Endothelial cell of umbilical vein (primary cell): ENCODE measurements around the gene PRSS22. TPM values are rescaled to one million over a fixed set of nuclear protein-coding genes. Genes with fewer than 3 reads are reported as not detected.

Experiments
- BruUV-seq: library from RNA; stranded (reverse); fragments of 400-500 nt; replicated peaks from 2 replicates; lab custom pipeline; 2021; lab: Mats Ljungman, UMichigan
- CTCF ChIA-PET: fragments of 300-600, 350-600 bp; sonication (Branson Sonifier 250); formaldehyde crosslinking; loops from one replicate; lab custom pipeline; 2021; ENCODE audit warnings: antibody characterized with exemption, inconsistent platforms; lab: Charles Lee
- POLR2A ChIA-PET: fragments of 300-600, 350-600 bp; sonication (Branson Sonifier 250); formaldehyde crosslinking; loops from one replicate; lab custom pipeline; 2021; ENCODE audit warnings: antibody characterized with exemption, inconsistent platforms; lab: Charles Lee
- DNase-seq: peaks from one replicate; pipeline ENCODE4 v3.0.0-alpha.2; 2011; ENCODE audit warnings: low read depth, low spot score
- FAIRE-seq: peaks from 2 replicates; lab custom pipeline; 2011; peaks lifted over from hg19 to GRCh38; lab: Jason Lieb, UNC
- H2AFZ ChIP-seq: 2 replicates; pipeline ENCODE4 v1.6.0; 2012; ENCODE audit warnings: low read depth, low read length, control low read depth, inconsistent platforms
- H3K27ac ChIP-seq: 2 replicates; pipeline ENCODE4 v1.5.1; 2011; ENCODE audit warnings: low read depth, mild to moderate bottlenecking, control low read depth, low read length, moderate library complexity; ENCODE audit not compliant: insufficient read depth
- H3K27me3 ChIP-seq, 2 experiments: 2 replicates each; pipeline versions ENCODE4 v1.6.0 to v1.6.1; 2011; ENCODE audit warnings: low read length in 2 of 2, mixed read lengths in 1 of 2; ENCODE audit not compliant: control insufficient read depth in 2 of 2, insufficient read depth in 2 of 2
- H3K36me3 ChIP-seq, 2 experiments: 2 replicates in 1 of 2; 3 replicates in 1 of 2; pipeline ENCODE4 v1.5.1; 2011; ENCODE audit warnings: low read length in 2 of 2, mild to moderate bottlenecking in 1 of 2, moderate library complexity in 1 of 2; ENCODE audit not compliant: control insufficient read depth in 2 of 2, insufficient read depth in 2 of 2; ENCODE audit errors: extremely low read depth in 1 of 2
- H3K4me1 ChIP-seq: 3 replicates; pipeline ENCODE4 v1.5.1; 2011; ENCODE audit warnings: mild to moderate bottlenecking, low read length; ENCODE audit not compliant: control insufficient read depth, insufficient read depth; ENCODE audit errors: extremely low read depth
- H3K4me2 ChIP-seq: 2 replicates; pipeline ENCODE4 v1.6.1; 2011; ENCODE audit warnings: low read length, control low read depth, mixed read lengths; ENCODE audit not compliant: insufficient read depth
- H3K4me3 ChIP-seq, 3 experiments: fragments of 200-600 bp in 1 of 3; sonication (generic), shearing (Covaris generic) in 1 of 3; replicated peaks in 1 of 3; 2 replicates each; pipeline ENCODE4 v1.5.1; 2011 to 2016; ENCODE audit warnings: control low read depth in 3 of 3, low read length in 3 of 3, mild to moderate bottlenecking in 2 of 3, inconsistent platforms in 1 of 3, low read depth in 1 of 3, moderate library complexity in 1 of 3; ENCODE audit not compliant: insufficient read depth in 1 of 3
- H3K79me2 ChIP-seq: 2 replicates; pipeline ENCODE4 v1.6.0; 2012; ENCODE audit warnings: low read length, inconsistent platforms; ENCODE audit not compliant: control insufficient read depth, insufficient read depth
- H3K9ac ChIP-seq: replicated peaks from 2 replicates; pipeline ENCODE3; 2011; ENCODE audit warnings: low read length, control low read depth; ENCODE audit not compliant: insufficient read depth; ENCODE audit errors: extremely low read depth
- H3K9me1 ChIP-seq: replicated peaks from 3 replicates; pipeline ENCODE4 v1.6.0; 2011; ENCODE audit warnings: mild to moderate bottlenecking, low read length; ENCODE audit not compliant: control insufficient read depth, insufficient read depth; ENCODE audit errors: extremely low read depth
- H3K9me3 ChIP-seq: replicated peaks from 2 replicates; pipeline ENCODE4 v1.5.1; 2012; ENCODE audit warnings: low read length, inconsistent platforms; ENCODE audit not compliant: control insufficient read depth, insufficient read depth
- H4K20me1 ChIP-seq: replicated peaks from 2 replicates; pipeline ENCODE3; 2011; ENCODE audit warnings: mild to moderate bottlenecking, low read length; ENCODE audit not compliant: control insufficient read depth, insufficient read depth; ENCODE audit errors: extremely low read depth
- CTCF ChIP-seq, 2 donors: IDR thresholded peaks; 1 replicate in 1 of 2; 2 replicates in 1 of 2; pipeline ENCODE4 v1.5.1; 2011; ENCODE audit warnings: low read length in 2 of 2, mild to moderate bottlenecking in 2 of 2, moderate library complexity in 2 of 2, control low read depth in 1 of 2, inconsistent platforms in 1 of 2, low read depth in 1 of 2; ENCODE audit not compliant: insufficient read depth in 1 of 2; ENCODE audit errors: extremely low read depth in 1 of 2
- EZH2 ChIP-seq: IDR thresholded peaks from 2 replicates; pipeline ENCODE4 v1.6.1; 2012; ENCODE audit warnings: borderline replicate concordance, low read depth, mild to moderate bottlenecking, moderate library complexity, low read length, inconsistent platforms; ENCODE audit not compliant: severe bottlenecking
- FOS ChIP-seq: IDR thresholded peaks from 2 replicates; pipeline ENCODE4 v1.6.1; 2011; ENCODE audit warnings: mild to moderate bottlenecking, low read length, moderate library complexity, borderline replicate concordance; ENCODE audit not compliant: insufficient read depth
- GATA2 ChIP-seq: IDR thresholded peaks from 2 replicates; pipeline ENCODE4 v1.7.0; 2011; ENCODE audit warnings: low read depth, mild to moderate bottlenecking, moderate library complexity, mixed read lengths, low read length; ENCODE audit not compliant: insufficient read length, insufficient read depth
- JUN ChIP-seq: IDR thresholded peaks from 2 replicates; pipeline ENCODE4 v1.6.1; 2011; ENCODE audit warnings: borderline replicate concordance, low read depth; ENCODE audit not compliant: insufficient read length, insufficient read depth
- MAX ChIP-seq: IDR thresholded peaks from 2 replicates; pipeline ENCODE4 v1.6.1; 2011; ENCODE audit not compliant: insufficient read depth, insufficient read length
- MYC ChIP-seq: IDR thresholded peaks from one replicate; pipeline ENCODE4 v1.6.1; 2011; ENCODE audit warnings: mild to moderate bottlenecking, low read depth, low read length
- POLR2A ChIP-seq: IDR thresholded peaks from 2 replicates; pipeline ENCODE4 v1.6.1; 2012; ENCODE audit warnings: low read depth, mild to moderate bottlenecking, control low read depth, low read length
- POLR2AphosphoS5 ChIP-seq: IDR thresholded peaks from 2 replicates; pipeline ENCODE4 v1.6.1; 2012; ENCODE audit warnings: low read depth, mild to moderate bottlenecking, control low read depth, low read length, moderate library complexity; ENCODE audit not compliant: insufficient read depth
- dilution Hi-C: fragments of 300-500 bp; cut with MboI; formaldehyde crosslinking; loops from one replicate; pipeline ENCODE4 v1.15.0; 2019; ENCODE audit warnings: low sequenced_read_pairs; ENCODE audit not compliant: extremely low pct_ligation_motif_present
- intact Hi-C: fragments of 100-400 bp; cut with micrococcal nuclease; formaldehyde crosslinking; loops from one replicate; pipeline ENCODE4 v1.10.0; 2022
- polyA plus RNA-seq, 4 experiments: library from polyadenylated mRNA; depleted of rRNA in 3 of 4; stranded (reverse) in 3 of 4; unstranded in 1 of 4; fragments of >200 nt; gene quantifications; 2 replicates each; pipeline versions ENCODE4 v1.2.1 to v1.2.3, GENCODE V29; 2011 to 2012; ENCODE audit warnings: missing spikeins in 1 of 4
- total RNA-seq: library from RNA; stranded (reverse); gene quantifications from 2 replicates; pipeline ENCODE4 v1.2.3, GENCODE V29; 2021

The PRSS22 gene
- total and polyA plus RNA-seq, 2 donors (not counting 3 experiments of a cell fraction or from before 2014, with no cell fraction given): not detected

- POLR2A ChIA-PET: no interaction called here
- H3K36me3 ChIP-seq: no peaks in the 10 kb centered on the region
- H3K9me1 ChIP-seq: no peaks in the 10 kb centered on the region
- BruUV-seq: no TSS peak
- intact Hi-C loops (no loop called here), dilution Hi-C loops (no loop called here)
- CTCF ChIA-PET: no interaction called here
- no peaks in the 10 kb centered on the region for H4K20me1 ChIP-seq
- H3K27ac ChIP-seq: no peak overlapping the region
- no peaks in the 10 kb centered on the region for H3K9me3 ChIP-seq
- FAIRE-seq: no peak
- no peaks in the 10 kb centered on the region for H3K79me2 ChIP-seq
- no peak overlapping the region for H2AFZ ChIP-seq
- peaks cover 5 to 16% of the 10 kb centered on the region in 2 experiments for H3K27me3 ChIP-seq
- DNase-seq: no peak
- H3K9ac ChIP-seq: no peak overlapping the region
- H3K4me1 ChIP-seq: no peaks in the 10 kb centered on the region
- no peak overlapping the region for H3K4me3 ChIP-seq
- TF ChIP-seq GATA2: no peak
- TF ChIP-seq CTCF (IDR thresholded peaks at IDR 0.05; ENCODE audit: extremely low read depth in 1 of 2, insufficient read depth in 1 of 2, low read depth in 1 of 2, low read length in 2 of 2): no peak
- no peak for TF ChIP-seq MYC
- no peak for TF ChIP-seq JUN
- no peak for TF ChIP-seq POLR2A
- TF ChIP-seq EZH2: no peak
- no peak for TF ChIP-seq POLR2AphosphoS5
- no peak for TF ChIP-seq MAX
- no peak for TF ChIP-seq FOS
- H3K4me2 ChIP-seq: no peak overlapping the region
Observed at GRCh38 chr16:2806286-2806685, 51.7 kb downstream of the PRSS22 start.
